ENCODE measurements around the gene MRTFB. TPM values are rescaled to one million over a fixed set of nuclear protein-coding genes. Genes with fewer than 3 reads are reported as not detected.

The MRTFB gene
- total and polyA plus RNA-seq, 12 donors: 5.5 to 77.7 (median 44.3) TPM

DNA sequence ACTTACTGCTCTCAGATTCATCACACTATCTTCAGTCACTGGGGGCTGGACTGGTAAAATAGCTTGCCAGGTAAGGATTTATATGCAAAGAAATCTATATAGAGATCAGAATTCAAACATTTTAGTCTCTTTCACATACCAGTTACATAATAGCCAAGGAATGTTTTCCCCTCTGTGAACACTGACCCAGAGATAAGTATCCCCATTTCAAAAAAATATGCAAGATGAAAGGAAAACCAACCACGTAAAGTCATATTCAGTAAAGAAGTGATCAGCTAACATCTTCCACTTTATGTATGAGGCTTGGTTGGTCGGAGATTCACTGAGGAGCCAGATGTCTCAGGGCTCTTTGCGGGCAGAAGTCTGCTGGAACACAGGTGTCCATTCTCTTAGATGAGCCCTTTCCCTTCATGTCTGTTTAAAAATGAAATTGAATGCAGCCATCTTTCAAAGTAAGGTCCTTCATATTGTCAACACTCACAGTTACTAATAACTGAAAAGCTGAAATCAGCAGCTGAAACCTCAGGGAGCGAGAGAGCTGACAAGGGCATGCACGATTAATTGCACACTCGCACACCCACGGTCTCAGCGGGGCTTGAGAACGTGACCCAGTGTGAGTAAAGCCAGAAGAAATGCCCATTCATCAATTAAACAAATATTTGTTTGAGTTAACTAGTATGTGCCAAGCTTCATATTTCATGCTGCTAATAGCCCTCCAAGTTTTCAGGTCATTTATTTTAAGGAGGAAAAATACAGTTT is 161.2 kb downstream of the MRTFB start:
- DNase-seq: peak in 1 of 7 donors; percentile 25
- Histone ChIP-seq H3K9me3 (replicated peaks in 1 of 3) (no peaks in the 10 kb centered on the region), H3K27ac (peak overlapping the region in 1 of 5 donors; percentile 26), H3K4me3 (no peak overlapping the region), H3K4me1 (replicated peaks in 1 of 2) (peaks cover 0 to 12% of the 10 kb centered on the region in 2 donors), H3K36me3 (replicated peaks in 1 of 2) (peaks cover 0 to 7% of the 10 kb centered on the region in 2 donors), H3K27me3 (no peaks in the 10 kb centered on the region)
- TF ChIP-seq, protein P1, sequence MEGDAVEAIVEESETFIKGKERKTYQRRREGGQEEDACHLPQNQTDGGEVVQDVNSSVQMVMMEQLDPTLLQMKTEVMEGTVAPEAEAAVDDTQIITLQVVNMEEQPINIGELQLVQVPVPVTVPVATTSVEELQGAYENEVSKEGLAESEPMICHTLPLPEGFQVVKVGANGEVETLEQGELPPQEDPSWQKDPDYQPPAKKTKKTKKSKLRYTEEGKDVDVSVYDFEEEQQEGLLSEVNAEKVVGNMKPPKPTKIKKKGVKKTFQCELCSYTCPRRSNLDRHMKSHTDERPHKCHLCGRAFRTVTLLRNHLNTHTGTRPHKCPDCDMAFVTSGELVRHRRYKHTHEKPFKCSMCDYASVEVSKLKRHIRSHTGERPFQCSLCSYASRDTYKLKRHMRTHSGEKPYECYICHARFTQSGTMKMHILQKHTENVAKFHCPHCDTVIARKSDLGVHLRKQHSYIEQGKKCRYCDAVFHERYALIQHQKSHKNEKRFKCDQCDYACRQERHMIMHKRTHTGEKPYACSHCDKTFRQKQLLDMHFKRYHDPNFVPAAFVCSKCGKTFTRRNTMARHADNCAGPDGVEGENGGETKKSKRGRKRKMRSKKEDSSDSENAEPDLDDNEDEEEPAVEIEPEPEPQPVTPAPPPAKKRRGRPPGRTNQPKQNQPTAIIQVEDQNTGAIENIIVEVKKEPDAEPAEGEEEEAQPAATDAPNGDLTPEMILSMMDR (IDR thresholded peaks at IDR 0.05): no peak
- TF ChIP-seq POLR2A (IDR thresholded peaks at IDR 0.05): no peak
- 60 to 73% (median 65%) methylated on average over 9 of the region's 9 CpGs for WGBS, 4 donors
- intact Hi-C loops (cut with DNase I): no loop called here

DNA sequence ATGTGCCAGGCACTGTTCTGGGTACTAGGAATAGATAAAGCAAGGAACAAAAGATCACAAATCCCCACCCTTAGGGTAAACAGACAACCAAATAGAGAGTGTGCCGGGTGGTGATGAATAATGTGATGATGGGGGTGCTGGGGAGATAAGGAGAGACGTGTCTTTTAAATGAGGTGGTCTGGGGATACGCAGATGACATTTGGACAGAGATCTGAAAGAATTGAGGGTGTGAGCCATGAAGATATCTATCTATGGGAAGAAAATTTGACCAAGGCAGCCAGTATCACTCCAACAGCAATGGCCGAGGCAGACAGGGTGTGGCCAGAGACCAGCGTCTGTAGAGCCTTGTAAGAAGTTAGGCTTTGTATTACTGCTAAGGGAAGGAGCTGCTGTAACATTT is 165.3 kb downstream of the MRTFB start:
- H3K27ac ChIP-seq: no peak overlapping the region
- DNase-seq: no peak
- peaks cover 0 to 26% of the 10 kb centered on the region in 2 donors for H3K36me3 ChIP-seq (replicated peaks in 1 of 2)
- no peaks in the 10 kb centered on the region for H3K27me3 ChIP-seq
- intact Hi-C loops (cut with DNase I): no loop called here
- 81 to 93% (median 90%) methylated on average over 5 of the region's 5 CpGs for WGBS, 4 donors
- TF ChIP-seq, protein P1 (IDR thresholded peaks at IDR 0.05): no peak
- TF ChIP-seq POLR2A (IDR thresholded peaks at IDR 0.05): no peak
- H3K4me3 ChIP-seq: no peak overlapping the region
- peaks cover 0 to 12% of the 10 kb centered on the region in 2 donors for H3K4me1 ChIP-seq (replicated peaks in 1 of 2)
- H3K9me3 ChIP-seq (replicated peaks in 1 of 3): no peaks in the 10 kb centered on the region

GRCh38 chr16:14238756-14239155 is 167.6 kb downstream of the MRTFB start:
- DNase-seq: no peak
- H3K27me3 ChIP-seq: no peaks in the 10 kb centered on the region
- WGBS, 4 donors: 92 to 97% (median 96%) methylated on average over 5 of the region's 5 CpGs
- peaks cover 0 to 7% of the 10 kb centered on the region in 2 donors for H3K4me1 ChIP-seq (replicated peaks in 1 of 2)
- intact Hi-C loops (cut with DNase I): no loop called here
- TF ChIP-seq, protein P1 (IDR thresholded peaks at IDR 0.05): no peak
- no peak for TF ChIP-seq POLR2A (IDR thresholded peaks at IDR 0.05)
- H3K27ac ChIP-seq: no peak overlapping the region
- H3K9me3 ChIP-seq (replicated peaks in 1 of 3): no peaks in the 10 kb centered on the region
- peaks cover 0 to 26% of the 10 kb centered on the region in 2 donors for H3K36me3 ChIP-seq (replicated peaks in 1 of 2)
- H3K4me3 ChIP-seq: no peak overlapping the region

- H3K36me3 ChIP-seq (replicated peaks in 1 of 2): peaks cover 0 to 19% of the 10 kb centered on the region in 2 donors
- H3K9me3 ChIP-seq (replicated peaks in 1 of 3): no peaks in the 10 kb centered on the region
- H3K4me3 ChIP-seq: no peak overlapping the region
- no peak for DNase-seq
- intact Hi-C loops (cut with DNase I): loop anchor here in 1 of 2 donors (10.0 kb wide), 1 partner anchor 315 kb away; the partner anchor contains the start of gene ERCC4
- H3K27me3 ChIP-seq: no peaks in the 10 kb centered on the region
- TF ChIP-seq, protein P1 (IDR thresholded peaks at IDR 0.05): no peak
- no peak for TF ChIP-seq POLR2A (IDR thresholded peaks at IDR 0.05)
- 79 to 84% (median 80%) methylated on average over 6 of the region's 6 CpGs for WGBS, 4 donors
- no peak overlapping the region for H3K27ac ChIP-seq
- peaks cover 0 to 7% of the 10 kb centered on the region in 2 donors for H3K4me1 ChIP-seq (replicated peaks in 1 of 2)
These were observed 168.7 kb downstream of the MRTFB start for GRCh38 chr16:14239791-14240190.
